ENCODE measurements around the gene WDR74.
"Not testable (repeated sequence)": the region's sequence is repeated elsewhere in the genome, so short reads cannot be mapped to it uniquely, and the experiment has no call there.

Gene WDR74

GRCh38 chr11:62839050-62839945 is at the start of gene WDR74:
Gene WDR74 (minus strand): TSS chr11:62839590. CDS start chr11:62839570, 20 bp downstream.
- DNase-seq: peak; percentile 84

- no peak for DNase-seq
Observed at GRCh38 chr11:62889126-62889483, 49.7 kb upstream of the WDR74 start.

- no peak for DNase-seq
Observed at GRCh38 chr11:62888406-62888805, 49.0 kb upstream of the WDR74 start.

GRCh38 chr11:62885137-62885750 is 45.9 kb upstream of the WDR74 start:
- DNase-seq: no peak

- no peak for DNase-seq
Observed at GRCh38 chr11:62883673-62884072, 44.3 kb upstream of the WDR74 start.

GRCh38 chr11:62882788-62883501 is 43.6 kb upstream of the WDR74 start:
- DNase-seq: no peak

GRCh38 chr11:62882431-62882749 is 43.0 kb upstream of the WDR74 start:
- no peak for DNase-seq

- no peak for DNase-seq
Observed at GRCh38 chr11:62881579-62882430, 42.4 kb upstream of the WDR74 start.

- DNase-seq: peak; percentile 52
Observed at GRCh38 chr11:62880803-62881578, 41.6 kb upstream of the WDR74 start, which contains the start of gene SLC3A2. Gene SLC3A2 (plus strand): TSS chr11:62880896. CDS start chr11:62881024, 128 bp downstream.

GRCh38 chr11:62880231-62880802 is 40.9 kb upstream of the WDR74 start:
- DNase-seq: no peak

GRCh38 chr11:62879235-62879978 is 40.0 kb upstream of the WDR74 start:
- DNase-seq: no peak

- no peak for DNase-seq
Observed at GRCh38 chr11:62876712-62877111, 37.3 kb upstream of the WDR74 start.

- DNase-seq: no peak
Observed at GRCh38 chr11:62875698-62876478, 36.5 kb upstream of the WDR74 start.

- DNase-seq: no peak
Observed at GRCh38 chr11:62874851-62875250, 35.5 kb upstream of the WDR74 start.

GRCh38 chr11:62865635-62866034 is 26.2 kb upstream of the WDR74 start:
- DNase-seq: no peak

- no peak for DNase-seq
Observed at GRCh38 chr11:62863687-62864335, 24.4 kb upstream of the WDR74 start.

GRCh38 chr11:62861564-62862192 is 22.3 kb upstream of the WDR74 start:
- not testable (repeated sequence) for DNase-seq

GRCh38 chr11:62860835-62861563 is 21.6 kb upstream of the WDR74 start:
- no peak for DNase-seq
